GM21825 (cell line): ENCODE results near the gene CDC42EP3.

Source experiments
- ATAC-seq: cut with Tn5 transposase; IDR thresholded peaks from one replicate; pipeline ENCODE4 v1.9.1; 2021; ENCODE audit warnings: mild to moderate bottlenecking, moderate library complexity; ENCODE audit not compliant: unreplicated experiment

CDC42EP3 gene

DNA sequence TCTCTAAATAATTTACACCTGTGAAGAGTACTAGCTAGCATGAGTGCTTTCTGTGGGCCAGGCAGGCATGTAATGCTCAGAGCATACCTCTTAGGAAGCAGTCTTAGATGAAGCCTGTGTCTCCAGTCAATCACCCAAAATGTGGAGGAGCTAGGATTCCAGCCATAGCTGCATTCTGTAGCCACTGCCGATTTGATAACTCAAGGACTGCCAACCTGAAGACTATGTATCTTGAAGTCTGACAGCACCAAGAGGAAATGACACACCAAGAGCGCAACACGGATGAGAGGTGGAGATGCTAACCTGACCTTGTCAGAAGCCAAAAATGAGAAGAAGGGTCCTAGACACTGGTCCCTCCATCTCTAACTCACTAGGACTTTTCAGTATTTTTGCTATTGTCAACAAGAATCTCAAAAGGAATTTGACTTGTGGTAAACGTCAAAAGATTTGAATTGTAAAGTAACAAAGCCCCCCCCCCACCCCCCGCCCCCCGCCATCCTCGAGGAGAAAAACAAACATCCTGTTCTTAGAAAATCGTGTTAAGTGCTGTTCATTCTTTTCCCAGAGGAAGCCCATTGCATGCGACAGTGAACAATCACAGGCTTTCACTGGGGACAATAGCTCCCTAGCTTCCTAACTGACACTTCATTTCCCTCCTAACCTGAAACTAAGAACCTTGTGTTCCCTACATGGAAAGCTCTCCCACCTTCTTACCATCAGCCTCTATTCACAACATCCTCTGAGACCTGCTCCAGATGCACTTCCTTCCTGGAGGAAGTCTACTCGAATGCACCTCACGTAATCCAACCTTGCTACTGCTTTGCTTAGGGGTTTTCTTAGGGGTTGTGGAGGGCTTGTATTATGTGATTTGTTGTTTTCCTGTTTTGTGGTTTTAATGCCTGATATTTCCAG, 14.7 kb downstream of the CDC42EP3 start:
- no peak for ATAC-seq

DNA sequence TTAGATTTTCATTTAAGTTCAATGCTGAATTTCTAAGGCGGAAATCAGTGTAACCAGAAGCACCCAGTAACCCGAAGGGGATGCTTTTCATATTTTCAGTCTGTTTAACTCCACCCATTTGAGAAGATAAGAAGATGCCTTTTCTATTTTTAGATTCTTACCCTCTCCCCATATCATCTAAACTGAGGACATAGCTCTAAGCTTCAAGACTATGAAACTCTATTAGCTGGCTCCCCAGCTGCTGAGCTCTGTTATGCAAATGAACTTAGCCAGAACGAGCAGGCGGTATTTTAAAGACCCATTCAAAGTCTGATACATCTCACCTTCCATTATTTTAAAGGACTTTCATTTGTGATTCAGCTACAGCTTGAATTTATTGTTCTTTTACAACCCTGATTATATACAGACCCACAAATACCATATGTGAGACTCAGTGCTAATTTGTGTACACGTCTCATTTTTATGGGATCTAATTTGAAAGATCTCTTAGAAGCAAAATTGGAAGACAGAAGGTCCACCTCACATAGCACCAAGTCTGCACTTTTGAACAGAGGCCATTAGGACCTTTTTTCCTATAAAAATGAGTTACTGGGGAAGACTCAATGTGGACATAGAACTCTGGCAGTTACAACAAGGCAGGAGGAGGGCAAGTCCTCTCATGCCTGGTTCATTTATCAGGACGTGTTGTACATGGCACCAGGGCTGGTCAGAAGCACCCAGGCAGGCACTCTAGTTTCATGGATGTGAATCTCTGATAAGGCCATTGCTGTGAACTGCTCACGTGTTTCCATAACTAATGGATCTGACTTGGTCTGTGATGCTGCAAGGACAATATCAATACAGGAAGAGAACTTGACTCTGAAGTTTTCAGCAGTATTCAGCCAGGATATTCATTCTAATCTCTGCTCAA, 16.3 kb downstream of the CDC42EP3 start:
- peak; percentile 80 for ATAC-seq

DNA sequence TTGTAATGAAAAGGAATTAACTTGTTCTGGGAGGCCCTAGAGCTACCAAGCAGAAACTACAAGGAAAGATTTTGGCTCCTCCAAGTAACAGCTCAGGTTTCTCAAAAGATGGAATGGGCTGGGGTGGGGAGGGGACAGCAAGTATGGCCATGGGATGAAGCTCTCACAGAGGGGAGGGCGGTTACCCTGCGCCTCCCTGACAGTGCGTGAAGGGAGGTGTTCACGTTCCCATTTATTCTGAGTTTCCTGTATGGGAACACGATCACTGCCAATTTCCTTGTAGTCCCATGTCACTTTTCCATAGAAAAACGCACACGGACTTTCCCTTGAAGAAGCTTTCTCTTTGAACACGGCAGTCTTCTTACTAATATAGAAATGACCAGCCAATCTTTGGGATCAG, 17.0 kb downstream of the CDC42EP3 start:
- ATAC-seq = no peak

- ATAC-seq = peak; percentile 30
Observed at GRCh38 chr2:37653805-37654378, 17.6 kb downstream of the CDC42EP3 start.

DNA sequence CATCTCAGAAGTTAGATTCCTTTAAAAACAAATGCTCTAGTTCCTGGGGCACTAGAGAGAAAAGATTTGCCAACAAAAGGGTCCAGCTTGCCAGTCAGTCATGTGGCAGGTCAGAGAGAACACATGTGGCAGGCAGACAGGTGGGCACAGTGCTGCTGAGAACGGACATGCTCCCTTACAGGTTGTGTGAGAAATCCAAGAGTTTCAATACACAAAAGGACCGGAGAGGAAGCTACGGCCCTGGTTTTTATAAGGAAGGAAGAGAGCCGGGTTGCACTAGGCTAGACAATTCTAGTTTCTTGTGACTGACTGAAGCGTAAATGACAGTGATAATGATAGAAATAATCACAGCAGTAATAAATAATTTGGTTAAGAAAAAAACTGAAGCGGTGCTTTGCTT, 18.3 kb downstream of the CDC42EP3 start:
- no peak for ATAC-seq

DNA sequence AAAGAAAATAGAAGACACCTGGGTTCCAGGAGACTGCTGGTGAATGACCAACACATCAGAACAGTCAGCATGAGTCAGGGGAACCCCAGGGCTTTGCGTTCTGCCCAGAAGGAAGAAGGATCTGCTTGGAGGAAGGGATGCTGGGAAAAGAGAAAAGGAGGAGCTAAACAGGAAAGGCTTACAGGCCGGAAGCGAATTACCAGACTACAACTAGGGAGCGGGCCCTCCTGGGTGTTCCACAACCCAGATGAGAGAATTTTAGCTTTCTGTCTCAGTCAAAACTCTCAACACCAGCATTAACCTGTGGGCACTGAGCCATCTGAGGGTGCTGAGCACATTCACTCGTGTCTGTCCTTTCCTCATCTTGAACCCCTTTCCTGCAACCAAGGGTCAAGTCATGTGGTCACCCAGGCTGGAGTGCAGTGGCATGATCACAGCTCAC, 19.2 kb downstream of the CDC42EP3 start:
- ATAC-seq = no peak

GRCh38 chr2:37650548-37651093, 20.8 kb downstream of the CDC42EP3 start:
- no peak for ATAC-seq

DNA sequence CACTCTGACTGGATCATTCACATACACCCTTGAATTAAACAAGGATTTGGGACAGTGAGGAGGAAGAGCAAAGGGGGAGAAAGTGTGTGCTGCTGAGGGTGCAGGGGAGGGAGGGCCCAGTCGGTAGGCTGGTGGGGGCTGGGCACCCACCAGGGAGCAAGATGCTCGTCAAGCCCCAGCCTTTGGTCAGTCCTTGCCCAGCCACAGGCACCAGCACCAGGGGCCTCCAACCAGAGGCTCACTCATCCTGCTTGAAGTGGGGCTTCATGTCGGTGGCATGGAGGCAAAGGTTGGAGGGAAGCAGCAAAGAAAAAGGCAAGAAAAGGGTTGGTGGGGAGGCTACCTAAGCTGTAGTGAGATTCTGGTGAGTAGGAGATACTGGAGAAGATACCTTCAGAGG, 21.9 kb downstream of the CDC42EP3 start:
- no peak for ATAC-seq

DNA sequence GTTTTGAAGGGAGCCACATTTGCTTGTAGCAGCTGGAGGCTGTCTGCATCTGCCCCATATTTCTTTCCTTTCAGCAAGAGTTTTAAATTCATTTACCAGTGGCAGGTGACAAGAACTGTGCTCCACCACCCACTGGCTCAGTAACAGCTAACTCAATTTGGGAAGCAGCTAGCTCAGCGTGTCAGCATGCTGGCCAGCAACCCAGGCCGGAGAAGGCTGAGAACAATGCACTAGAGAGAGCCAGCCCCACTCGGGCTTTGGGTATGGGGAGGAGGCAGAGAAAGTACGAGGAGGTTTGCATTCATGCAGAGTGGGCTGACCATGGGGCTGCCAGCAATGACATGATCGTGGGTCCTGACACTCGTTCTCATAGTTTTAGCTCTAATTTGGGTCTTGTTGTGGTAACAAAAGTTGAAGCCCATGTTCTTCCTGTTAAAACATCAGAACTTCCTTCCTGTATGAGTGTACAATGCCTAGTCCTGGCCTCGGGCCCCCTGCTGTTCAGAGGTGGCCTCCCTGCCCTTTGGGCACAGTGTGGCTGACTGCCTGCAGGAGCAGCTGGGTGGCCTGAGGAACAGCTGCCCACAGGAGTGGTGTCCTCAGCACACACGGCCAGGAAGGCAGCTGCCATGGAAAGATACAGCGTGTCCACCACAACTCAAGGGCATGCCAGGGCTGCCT, 23.0 kb downstream of the CDC42EP3 start:
- no peak for ATAC-seq

DNA sequence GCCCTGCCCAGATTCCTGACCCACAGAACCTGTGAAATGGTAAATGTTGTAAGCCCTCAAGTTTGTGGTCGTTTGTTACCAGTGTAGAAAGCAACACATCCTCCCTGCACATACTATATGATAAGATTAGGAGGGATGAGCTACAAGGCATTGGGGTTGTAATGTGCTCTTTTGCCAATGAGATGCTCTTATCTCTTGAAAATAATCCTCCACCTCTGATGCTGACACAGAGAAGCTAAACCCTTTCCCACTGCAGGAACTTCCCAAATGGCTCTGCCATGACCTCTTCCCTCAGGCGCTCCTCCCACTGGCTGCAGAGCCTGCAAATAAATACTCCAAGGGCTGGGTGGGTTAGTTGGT, 23.5 kb downstream of the CDC42EP3 start:
- ATAC-seq = no peak

DNA sequence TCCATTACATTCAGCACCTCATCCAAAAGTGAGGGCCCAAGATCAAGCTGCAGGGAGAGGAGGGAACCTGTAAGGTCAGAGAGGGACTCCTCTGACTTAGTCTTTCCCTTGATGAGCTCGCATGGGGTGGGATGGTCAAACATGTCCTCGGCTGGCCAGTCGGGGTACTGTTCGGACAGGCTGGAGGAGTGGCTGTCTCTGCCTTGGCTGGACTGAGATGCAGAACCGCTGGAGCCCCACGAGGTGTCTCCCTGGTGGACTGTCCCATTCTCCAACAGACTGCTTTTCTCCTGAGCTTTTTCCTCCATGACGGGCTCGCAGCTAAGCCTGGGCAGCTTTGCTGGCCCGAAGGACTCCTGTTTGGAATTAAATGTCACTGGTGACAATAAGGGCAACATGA, 25.6 kb downstream of the CDC42EP3 start:
- ATAC-seq = no peak

DNA sequence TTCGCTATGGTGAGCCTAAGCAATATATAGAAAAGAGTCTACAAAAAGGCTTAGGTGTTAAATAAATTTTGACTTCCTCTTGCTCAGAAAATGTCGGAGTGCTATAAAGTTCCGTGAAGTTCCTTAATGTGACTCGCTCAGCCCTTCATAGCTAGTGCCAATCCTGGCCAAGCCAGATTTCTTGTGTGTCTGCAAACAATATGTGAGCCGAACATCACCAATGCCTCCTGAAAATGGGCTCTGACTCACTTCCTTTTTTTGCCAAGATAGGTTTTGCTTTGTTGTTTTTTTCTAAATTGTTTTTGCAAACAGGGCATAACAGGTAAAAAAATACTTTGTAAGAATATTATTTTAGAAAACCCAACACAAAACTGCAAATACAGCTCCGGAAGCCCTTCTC, 26.1 kb downstream of the CDC42EP3 start:
- ATAC-seq = no peak

GRCh38 chr2:37644191-37644590, 27.3 kb downstream of the CDC42EP3 start:
- ATAC-seq = no peak

GRCh38 chr2:37643730-37644078, 27.7 kb downstream of the CDC42EP3 start:
- no peak for ATAC-seq

- no peak for ATAC-seq
Observed at GRCh38 chr2:37642907-37643729, 28.3 kb downstream of the CDC42EP3 start.

DNA sequence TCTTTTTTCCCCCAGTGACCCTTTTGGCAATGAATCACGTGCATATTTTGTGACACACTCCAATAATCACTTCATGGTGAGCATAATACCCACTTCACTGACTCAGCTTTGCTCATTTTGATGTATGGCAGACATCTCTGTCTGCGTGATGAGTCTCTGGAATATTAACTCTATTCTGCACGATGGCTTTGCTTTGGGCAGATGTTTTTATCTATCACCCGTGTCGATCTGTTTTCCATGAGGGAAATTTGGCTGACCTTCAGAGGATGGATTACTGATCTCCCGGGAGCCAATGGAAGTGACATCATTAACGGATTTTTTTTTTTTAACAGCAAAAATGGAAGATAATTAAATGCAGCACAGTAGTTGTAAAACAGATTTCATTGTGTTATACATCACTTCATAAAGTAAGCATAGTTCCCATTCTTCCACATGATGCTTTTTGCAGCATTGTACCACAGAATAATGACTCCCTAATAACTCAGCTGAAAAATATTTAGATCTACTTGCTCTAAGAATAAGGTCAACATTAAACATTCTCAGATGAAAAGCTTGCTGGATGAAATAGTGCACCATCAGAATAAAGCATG, 29.8 kb downstream of the CDC42EP3 start:
- ATAC-seq = no peak

GRCh38 chr2:37639631-37640030, 31.8 kb downstream of the CDC42EP3 start:
- ATAC-seq = no peak

DNA sequence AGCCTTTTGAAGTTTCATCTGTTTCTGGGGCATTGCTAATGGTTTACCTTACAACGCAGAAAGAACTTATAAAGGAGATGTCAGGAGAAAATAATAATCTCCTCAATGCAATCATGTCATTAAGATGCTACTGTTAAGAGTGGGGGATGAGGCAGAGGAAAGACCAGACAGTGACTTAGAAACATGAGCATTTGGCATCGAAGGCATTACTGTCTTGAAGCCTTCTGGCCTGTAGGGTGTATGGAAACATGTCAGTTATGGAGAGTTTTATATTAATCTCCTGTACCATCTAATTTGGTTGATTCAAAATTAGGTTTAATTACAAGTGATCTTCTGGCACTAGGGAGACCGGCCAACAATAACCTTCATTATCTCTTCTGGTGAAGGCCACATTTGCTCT, 32.5 kb downstream of the CDC42EP3 start:
- ATAC-seq = no peak

GRCh38 chr2:37637985-37638384, 33.5 kb downstream of the CDC42EP3 start:
- ATAC-seq = no peak
